RCC 7860 (cell line): ENCODE measurements around the gene DYNLT1.
"Not testable (repeated sequence)": the region's sequence is repeated elsewhere in the genome, so short reads cannot be mapped to it uniquely, and the experiment has no call there.

Source experiments
- DNase-seq: peaks from one replicate; pipeline ENCODE4 v3.0.0-alpha.2; 2015; ENCODE audit warnings: low spot score
- FAIRE-seq: peaks from 2 replicates; lab custom pipeline; 2012; peaks lifted over from hg19 to GRCh38; lab: Jason Lieb, UNC

The DYNLT1 gene

DNA sequence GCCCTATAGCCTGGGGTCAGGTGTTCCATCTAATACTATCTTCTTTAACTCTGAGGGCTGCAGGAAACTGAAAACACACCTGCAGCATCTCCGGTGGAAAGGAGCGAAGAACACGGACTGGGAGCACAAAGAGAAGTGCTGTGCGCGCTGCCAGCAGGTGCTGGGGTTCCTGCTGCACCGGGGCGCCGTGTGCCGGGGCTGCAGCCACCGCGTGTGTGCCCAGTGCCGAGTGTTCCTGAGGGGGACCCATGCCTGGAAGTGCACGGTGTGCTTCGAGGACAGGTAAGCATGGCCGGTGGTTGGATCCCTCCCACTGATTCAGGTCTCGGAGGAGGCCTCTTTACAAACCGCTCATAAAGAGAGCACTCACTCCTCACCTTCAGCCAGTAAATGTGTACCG, 20.8 kb upstream of the DYNLT1 start:
- FAIRE-seq (no peak), DNase-seq (no peak)

DNA sequence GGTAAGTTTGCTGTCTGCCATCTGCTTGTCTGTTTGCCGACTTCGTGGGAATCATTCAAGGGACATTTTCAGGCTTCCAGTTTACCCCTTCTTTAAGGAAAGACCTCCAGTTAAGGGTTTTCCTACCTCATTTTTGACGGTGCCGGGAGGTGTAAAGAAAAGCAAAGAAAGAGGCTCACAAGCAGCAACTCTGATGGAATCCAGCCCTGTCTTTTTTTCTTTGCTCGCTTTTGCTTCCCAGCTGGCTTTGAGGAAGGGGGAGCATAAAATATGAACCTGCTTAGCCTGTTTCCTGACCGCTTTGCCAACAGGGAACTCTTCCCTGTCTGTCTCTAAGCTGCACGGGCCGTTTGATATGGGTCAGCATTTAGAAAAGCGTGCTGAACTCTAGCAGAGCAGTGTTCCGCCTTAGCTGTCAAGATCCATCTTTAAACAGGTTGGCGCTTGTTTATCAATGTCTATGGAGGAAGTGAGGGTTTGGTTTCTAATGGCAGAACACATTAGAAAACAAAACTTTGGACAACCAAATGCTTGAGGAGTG, 19.2 kb upstream of the DYNLT1 start:
- FAIRE-seq (no peak), DNase-seq (no peak)

GRCh38 chr6:158662954-158663624, 18.5 kb upstream of the DYNLT1 start:
- no peak for FAIRE-seq
- no peak for DNase-seq

DNA sequence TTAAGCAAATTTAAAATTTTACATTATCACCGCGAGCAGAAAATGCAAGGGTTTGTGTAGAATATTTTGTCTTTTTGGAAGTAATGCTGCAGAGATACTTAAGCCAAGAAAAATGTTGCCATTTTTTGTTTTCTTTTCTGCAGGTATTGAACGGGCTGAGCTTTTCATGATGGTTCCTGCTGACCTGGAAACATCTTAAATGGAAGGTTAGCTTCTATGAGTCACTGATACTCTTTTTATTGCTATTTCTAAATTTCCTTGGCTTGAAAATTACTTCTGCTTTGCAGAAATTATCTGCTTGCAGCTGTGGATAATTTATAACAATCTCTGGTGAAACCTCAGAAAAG, 18.0 kb upstream of the DYNLT1 start:
- DNase-seq (no peak), FAIRE-seq (no peak)

DNA sequence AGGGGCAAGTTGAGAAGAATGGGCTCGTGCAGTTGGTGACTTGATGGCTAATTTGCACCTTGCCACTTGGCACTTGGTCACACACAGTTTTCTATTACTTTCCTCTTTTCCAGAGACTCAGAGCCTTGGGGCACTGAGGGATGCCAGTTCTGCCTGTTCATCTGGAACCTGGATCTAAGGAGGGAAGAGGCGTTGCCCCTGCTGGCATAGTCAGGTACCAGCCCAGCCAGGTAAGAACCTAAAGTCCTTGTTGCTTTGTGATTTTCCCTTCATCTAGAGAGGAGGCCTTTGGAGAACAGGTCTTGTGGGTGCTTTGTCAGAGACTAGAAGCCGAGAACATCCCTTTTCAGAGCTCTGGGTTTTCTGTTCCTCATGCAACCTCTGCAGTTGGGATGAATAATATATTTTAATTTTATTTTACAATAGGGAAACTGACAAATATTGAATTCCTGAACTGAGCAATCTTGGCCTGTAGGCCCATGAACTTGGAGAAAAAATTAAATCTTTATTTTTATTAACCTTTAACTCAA, 16.7 kb upstream of the DYNLT1 start:
- DNase-seq (no peak), FAIRE-seq (no peak)

DNA sequence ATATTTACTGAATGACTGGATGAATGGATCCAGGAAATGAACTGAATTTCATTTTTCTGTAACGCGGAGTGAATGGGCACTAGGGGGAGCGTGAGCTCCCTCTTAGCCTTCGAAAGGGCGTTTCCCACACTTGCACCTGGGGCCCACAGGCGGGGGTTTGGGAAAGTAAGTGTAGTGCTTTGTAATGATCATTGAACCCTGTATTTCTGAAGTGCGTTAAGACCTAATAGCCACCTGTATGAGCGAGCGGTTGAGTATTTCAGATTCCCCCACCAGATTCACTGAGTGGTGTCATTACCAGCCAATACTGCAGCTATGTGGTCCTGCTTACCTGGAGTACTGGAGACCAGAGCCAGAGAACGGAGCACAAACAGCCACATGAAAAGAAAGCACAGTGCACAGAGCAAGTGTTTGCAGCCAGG, 15.8 kb upstream of the DYNLT1 start:
- FAIRE-seq: no peak
- no peak for DNase-seq

DNA sequence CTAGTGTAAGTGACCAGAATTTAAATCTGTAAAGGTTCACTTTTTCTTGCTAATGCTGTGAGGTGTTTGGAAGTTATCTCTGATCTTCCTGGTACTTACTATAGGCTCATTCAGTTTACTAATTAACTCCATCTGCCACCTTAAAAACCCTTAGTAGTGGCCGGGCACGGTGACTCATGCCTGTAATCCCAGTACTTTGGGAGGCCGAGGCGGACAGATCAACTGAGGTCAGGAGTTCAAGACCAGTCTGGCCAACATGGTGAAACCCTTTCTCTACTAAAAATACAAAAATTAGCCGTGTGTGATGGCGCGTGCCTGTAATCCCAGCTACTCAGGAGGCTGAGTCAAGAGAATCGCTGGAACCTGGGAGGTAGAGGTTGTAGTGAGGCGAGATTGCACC, 12.4 kb upstream of the DYNLT1 start:
- peak; percentile 97 for FAIRE-seq
- peak; percentile 88 for DNase-seq

DNA sequence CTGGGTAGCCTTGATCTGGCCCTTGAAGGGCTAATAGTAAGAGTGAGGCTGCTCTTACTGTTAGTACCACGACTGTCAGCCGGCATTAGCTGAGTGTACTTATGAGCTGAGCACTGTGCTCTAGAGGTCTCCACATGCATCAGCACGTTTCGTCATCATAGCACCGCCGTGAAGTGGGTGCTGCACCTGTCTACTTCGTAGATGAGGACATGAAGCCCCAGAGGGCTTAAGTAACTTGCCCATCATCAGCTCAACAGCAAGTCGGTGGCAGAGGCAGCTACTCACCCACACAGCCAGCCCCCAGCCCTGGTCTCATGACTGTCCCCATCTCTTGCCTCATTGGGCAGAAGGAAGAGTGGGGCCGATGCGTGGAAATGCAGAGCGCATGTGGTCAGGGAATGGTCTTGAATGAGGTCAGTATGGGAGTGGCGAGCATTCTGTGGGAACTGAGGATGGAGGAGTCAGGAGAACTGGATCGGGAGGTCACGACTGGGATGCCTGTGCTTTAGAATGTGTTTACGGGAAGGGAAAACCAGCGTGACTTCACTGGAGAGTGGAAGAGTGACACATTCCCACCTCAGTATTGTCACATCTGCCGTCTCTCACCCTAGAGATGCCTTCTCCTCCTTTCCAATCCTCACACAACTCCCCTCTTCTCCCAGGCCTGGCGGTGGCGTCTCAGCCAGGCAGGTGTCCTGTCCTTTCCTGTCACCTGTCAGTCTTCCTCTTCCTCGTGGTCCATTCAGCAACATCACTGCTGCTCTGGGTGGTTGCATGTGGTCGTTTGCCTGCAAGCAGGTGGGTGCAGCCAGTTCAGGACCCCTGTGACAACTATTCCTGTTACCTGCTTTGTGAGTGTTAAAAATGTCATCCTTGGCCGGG, 11.3 kb upstream of the DYNLT1 start:
- peak; percentile 85 for FAIRE-seq
- DNase-seq: peak; percentile 91

- DNase-seq (peak; percentile 70), FAIRE-seq (peak; percentile 65)
Measured at GRCh38 chr6:158654960-158655489, 10.5 kb upstream of the DYNLT1 start.

- peak; percentile 92 for DNase-seq
Measured at GRCh38 chr6:158654498-158654897, 10.0 kb upstream of the DYNLT1 start.

GRCh38 chr6:158653577-158654354, 9.2 kb upstream of the DYNLT1 start:
- no peak for FAIRE-seq
- no peak for DNase-seq

More at GRCh38 chr6:158654498-158654897, 10.0 kb upstream of the DYNLT1 start:
- peak; percentile 86 for FAIRE-seq

- FAIRE-seq: not testable (repeated sequence)
Measured at GRCh38 chr6:158651981-158652737, 7.6 kb upstream of the DYNLT1 start.

GRCh38 chr6:158649289-158650143, 5.0 kb upstream of the DYNLT1 start, which contains the start of gene SYTL3:
Gene SYTL3 (plus strand): TSS chr6:158650054. CDS start chr6:158663269, 13,215 bp downstream.
- peak; percentile 89 for FAIRE-seq
- DNase-seq: peak; percentile 95

More at GRCh38 chr6:158651981-158652737, 7.6 kb upstream of the DYNLT1 start:
- DNase-seq: not testable (repeated sequence)

DNA sequence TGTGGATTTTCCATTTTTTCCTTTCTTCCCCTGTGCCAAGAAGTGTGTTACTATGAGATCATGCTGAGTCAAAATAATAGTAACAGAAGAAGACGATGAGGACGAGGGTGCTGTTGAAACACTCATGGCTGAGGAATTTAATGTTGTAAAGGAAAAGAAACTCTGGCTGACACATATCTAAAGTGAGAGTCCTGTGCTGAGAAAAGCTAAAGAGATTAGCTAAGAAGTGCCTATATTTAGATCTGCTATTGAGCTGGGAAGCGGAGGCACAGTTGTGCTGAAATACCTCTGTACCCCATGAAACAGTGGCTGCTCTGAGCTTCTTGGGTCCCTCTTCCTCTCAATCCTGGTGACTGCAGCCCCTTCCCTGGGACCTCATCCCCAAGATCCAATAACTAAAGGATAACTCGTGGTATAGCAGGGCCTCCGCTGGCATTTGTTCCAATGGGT, 4.2 kb upstream of the DYNLT1 start:
- peak; percentile 83 for FAIRE-seq
- peak; percentile 95 for DNase-seq

DNA sequence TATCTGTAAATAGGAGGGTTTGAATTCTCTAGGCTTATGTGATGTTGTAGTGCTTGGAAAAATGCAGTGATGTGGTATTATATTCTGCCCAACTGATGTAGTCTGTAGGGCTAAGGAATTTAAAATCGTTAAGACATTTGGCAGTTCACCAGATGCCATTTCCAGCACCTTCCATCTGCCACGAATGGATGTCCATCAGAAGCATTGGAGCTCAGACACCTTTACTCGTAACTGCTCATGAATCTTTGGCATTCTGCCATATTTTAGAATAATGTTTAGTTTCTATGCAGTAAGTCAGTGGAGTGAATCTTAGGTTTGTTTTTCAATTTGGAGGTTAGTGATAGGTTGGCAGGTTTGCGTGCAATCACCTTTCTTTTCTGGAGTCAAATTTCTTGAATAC, 3.0 kb upstream of the DYNLT1 start:
- DNase-seq: peak; percentile 84
- no peak for FAIRE-seq

- FAIRE-seq: no peak
- peak; percentile 44 for DNase-seq
Measured at GRCh38 chr6:158646023-158646910, 1.7 kb upstream of the DYNLT1 start.
